ENCODE measurements around the gene MED13L.

DNA sequence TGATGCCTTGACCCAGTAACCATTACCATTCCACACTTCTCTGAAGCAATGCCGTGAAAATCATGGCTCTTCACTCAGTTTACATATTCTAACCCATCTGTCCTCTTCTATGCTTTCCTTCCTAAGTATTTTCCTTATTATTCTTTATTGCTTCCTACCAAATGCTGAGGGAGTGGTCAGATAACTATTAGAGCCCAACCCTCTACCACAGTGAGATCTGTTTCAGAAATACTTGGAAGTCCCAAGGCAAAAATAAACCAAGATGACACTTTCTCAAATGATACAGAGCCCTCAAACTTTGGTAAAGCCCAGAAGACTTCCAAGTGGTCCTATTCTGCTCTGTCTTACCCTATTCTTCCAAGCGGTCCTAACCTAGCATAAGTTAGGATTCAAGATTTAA lies 68.0 kb downstream of the MED13L start:
- TF ChIP-seq, protein P1, sequence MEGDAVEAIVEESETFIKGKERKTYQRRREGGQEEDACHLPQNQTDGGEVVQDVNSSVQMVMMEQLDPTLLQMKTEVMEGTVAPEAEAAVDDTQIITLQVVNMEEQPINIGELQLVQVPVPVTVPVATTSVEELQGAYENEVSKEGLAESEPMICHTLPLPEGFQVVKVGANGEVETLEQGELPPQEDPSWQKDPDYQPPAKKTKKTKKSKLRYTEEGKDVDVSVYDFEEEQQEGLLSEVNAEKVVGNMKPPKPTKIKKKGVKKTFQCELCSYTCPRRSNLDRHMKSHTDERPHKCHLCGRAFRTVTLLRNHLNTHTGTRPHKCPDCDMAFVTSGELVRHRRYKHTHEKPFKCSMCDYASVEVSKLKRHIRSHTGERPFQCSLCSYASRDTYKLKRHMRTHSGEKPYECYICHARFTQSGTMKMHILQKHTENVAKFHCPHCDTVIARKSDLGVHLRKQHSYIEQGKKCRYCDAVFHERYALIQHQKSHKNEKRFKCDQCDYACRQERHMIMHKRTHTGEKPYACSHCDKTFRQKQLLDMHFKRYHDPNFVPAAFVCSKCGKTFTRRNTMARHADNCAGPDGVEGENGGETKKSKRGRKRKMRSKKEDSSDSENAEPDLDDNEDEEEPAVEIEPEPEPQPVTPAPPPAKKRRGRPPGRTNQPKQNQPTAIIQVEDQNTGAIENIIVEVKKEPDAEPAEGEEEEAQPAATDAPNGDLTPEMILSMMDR (IDR thresholded peaks at IDR 0.05; ENCODE audit: control extremely low read depth in 1 of 3, insufficient read depth in 1 of 3, low read depth in 1 of 3, low read length in 3 of 3) = no peak
- TF ChIP-seq HDAC6 (IDR thresholded peaks at IDR 0.05; ENCODE audit: low read depth, low read length) (no peak), RAD21 (IDR thresholded peaks at IDR 0.05 in 1 of 2, conservative IDR thresholded peaks at IDR 0.05 in 1 of 2; ENCODE audit: low read depth in 2 of 2, low read length in 2 of 2) (no peak)
